GM19467 (cell line): ENCODE measurements around the gene NDUFA13.

ENCODE experiments used
- ATAC-seq: cut with Tn5 transposase; IDR thresholded peaks from one replicate; pipeline ENCODE4 v1.9.1; 2021; ENCODE audit warnings: mild to moderate bottlenecking, moderate library complexity; ENCODE audit not compliant: unreplicated experiment

NDUFA13 gene

GRCh38 chr19:19506592-19506991 is 9.4 kb upstream of the NDUFA13 start:
- no peak for ATAC-seq

- ATAC-seq, result no peak
Measured at GRCh38 chr19:19507354-19507753, 8.7 kb upstream of the NDUFA13 start.

DNA sequence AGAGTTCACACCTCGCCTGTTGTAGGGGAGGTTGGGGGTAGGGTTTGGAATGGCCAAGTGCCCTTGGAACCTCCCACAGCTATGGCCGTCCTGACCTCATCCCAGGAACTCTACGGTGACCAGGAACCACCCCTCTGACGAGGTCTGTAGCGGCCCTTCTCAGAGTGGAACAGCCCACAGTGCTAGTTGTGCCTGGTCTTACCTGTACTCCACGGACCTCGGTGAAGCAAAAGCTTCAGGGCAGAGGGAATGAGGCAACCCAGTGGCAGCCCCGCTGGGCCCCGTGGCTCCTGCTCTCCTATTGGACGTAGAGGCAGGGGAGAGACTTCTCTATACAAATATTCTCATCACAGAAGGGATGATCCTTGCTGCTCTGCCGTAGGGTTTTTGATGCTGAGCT is 7.8 kb upstream of the NDUFA13 start:
- ATAC-seq, result no peak

- no peak for ATAC-seq
Measured at GRCh38 chr19:19510432-19510831, 5.6 kb upstream of the NDUFA13 start.

DNA sequence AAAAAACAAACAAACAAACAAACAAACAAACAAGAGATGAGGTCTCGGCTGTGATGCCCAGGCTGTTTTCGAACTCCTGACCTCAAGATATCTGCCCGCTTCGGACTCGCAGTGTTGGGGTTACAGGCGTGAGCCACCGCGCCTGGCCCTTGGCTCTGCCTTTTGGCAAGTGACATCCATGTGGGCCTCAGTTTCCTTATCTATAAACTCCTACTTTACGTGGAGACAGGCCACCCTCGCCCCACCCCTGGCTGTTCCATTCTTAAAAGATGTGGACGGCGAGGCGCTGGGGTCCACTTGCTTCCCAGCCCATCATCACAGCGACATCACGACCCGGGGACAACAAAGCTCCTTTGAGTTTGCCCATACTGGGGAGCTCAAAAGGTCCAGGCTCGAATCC is 2.3 kb upstream of the NDUFA13 start:
- no peak for ATAC-seq

GRCh38 chr19:19514215-19514657 is 1.8 kb upstream of the NDUFA13 start:
- ATAC-seq, result no peak

GRCh38 chr19:19514881-19515641 is 964 bp upstream of the NDUFA13 start, which contains the start of gene TSSK6:
Gene TSSK6, minus strand, starts transcription at chr19:19515548. Its CDS starts 121 bp downstream, at chr19:19515427.
- no peak for ATAC-seq

DNA sequence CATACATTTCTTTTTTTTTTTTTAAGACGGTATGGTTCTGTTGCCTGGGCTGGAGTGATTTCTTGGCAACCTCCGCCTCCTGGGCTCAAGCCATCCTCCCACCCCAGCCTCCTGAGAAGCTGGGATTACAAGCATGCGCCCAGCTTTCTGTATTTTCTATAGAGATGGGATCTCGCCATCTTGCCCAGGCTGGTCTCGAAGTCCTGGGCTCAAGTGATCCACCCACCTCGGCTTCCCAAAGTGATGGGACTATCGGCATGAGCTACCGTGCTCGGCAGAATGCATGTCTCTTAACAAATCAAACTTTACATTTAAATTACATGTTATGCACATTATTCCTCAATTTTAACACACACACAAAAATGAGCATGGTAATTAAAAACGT is 1.2 kb downstream of the NDUFA13 start:
- no peak for ATAC-seq

DNA sequence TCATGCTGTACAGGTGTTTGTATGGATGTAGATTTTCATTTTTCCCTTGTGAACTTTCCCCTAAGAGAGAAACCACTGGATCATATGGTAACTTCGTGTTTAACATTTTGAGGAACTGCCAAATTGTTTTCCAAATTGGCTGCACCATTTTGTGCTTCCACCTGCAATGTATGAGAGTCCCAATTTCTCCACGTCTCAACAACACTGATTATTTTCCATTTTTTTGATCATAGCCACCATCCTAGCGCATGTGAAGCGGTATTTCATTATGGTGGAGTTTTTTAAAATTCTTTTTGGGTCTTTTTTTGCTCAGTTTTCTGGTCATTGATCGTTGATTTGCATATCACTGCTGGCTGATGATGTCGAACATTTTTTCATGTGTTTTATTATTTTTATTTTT is 5.0 kb downstream of the NDUFA13 start:
- no peak for ATAC-seq

GRCh38 chr19:19523177-19523576 is 7.2 kb downstream of the NDUFA13 start:
- ATAC-seq, result no peak

GRCh38 chr19:19524053-19524452 is 8.0 kb downstream of the NDUFA13 start:
- ATAC-seq, result no peak

- ATAC-seq, result no peak
Measured at GRCh38 chr19:19525611-19526380, 9.8 kb downstream of the NDUFA13 start.

DNA sequence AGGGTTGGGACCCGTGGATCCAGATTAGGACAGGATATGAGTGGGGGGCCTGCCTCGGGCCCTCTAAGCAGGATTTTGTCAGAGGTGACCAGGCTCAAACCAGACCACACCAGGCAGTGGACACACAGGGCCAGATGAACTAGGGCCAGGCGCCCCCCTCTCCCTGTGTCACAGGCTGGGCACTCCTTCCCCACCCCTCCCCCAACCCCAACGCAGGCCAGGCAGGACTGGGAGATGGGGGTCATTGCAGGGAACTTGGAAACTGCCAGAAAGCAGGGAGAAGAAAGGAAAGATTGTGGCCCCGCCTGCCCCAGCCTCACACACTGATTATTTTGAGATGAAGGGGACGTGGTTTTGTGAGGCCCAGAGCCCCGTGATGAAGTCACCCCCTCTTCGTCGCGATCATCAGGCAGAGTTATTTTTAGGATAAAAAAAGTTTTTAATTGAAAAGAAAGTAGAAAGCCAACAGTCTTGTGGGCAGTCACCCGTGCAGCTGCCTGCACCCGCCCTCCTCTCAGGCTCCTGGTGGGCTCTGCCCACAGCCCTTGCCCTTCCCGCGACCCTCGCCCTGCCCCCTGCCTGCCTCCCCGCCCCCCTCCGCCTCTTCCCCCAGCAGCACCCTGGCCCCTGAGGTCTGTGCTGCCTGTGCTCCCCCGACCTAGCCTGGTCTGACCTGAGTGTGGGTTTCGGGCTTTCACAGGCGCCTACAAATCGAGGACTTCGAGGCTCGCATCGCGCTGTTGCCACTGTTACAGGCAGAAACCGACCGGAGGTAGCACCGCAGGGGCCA is 10.8 kb downstream of the NDUFA13 start:
- ATAC-seq, result no peak

DNA sequence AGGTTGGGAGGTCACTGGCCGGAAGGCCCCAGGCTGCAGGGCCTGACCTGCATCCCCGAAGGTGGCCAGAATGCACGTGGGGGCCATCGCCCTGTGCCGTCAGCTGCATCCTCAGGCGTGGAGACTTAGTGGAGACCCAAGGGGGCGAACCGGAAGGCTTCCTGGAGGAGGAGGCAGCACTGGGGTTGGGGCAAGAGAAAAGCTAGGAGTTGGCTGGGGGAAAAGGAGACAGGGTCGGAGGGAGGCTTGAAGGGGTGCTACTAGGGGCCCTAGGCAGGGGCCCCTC is 11.3 kb downstream of the NDUFA13 start:
- no peak for ATAC-seq

- no peak for ATAC-seq
Measured at GRCh38 chr19:19527674-19528625, 11.9 kb downstream of the NDUFA13 start.

- ATAC-seq, result no peak
Measured at GRCh38 chr19:19528721-19529490, 12.9 kb downstream of the NDUFA13 start, which contains the start of gene YJEFN3. Gene YJEFN3, plus strand, starts transcription at chr19:19528911. Its CDS starts 22 bp downstream, at chr19:19528933.

- ATAC-seq, result no peak
Measured at GRCh38 chr19:19529783-19530422, 13.9 kb downstream of the NDUFA13 start.

GRCh38 chr19:19530423-19530804 is 14.4 kb downstream of the NDUFA13 start:
- ATAC-seq, result no peak

- no peak for ATAC-seq
Measured at GRCh38 chr19:19530889-19531288, 14.9 kb downstream of the NDUFA13 start.
